Karpas-422 (cell line): Measurements from ENCODE around the gene ZNF563. TPM values are rescaled to one million over a fixed set of nuclear protein-coding genes. Genes with fewer than 3 reads are reported as not detected.
A peak's percentile ranks its signal among the peaks of the same experiment; 100 is the strongest.
"Not testable (repeated sequence)": the region's sequence is repeated elsewhere in the genome, so short reads cannot be mapped to it uniquely, and the experiment has no call there.

Source experiments
- DNase-seq: peaks from one replicate; pipeline ENCODE4 v3.0.0-alpha.2; 2015
- H2AFZ ChIP-seq: fragments of 200-600 bp; sonication (generic); 2 replicates; pipeline ENCODE4 v1.6.1; 2014; ENCODE audit warnings: antibody characterized with exemption, low read length, mixed read lengths
- H3K27ac ChIP-seq: fragments of 200-600 bp; sonication (generic); 2 replicates; pipeline ENCODE4 v1.5.1; 2014; ENCODE audit warnings: mild to moderate bottlenecking, low read length, moderate library complexity
- H3K27me3 ChIP-seq: fragments of 200-600 bp; sonication (generic); 2 replicates; pipeline ENCODE4 v1.6.1; 2014; ENCODE audit warnings: low read length, mixed read lengths
- H3K36me3 ChIP-seq: fragments of 200-600 bp; sonication (generic); 2 replicates; pipeline ENCODE4 v1.6.1; 2014; ENCODE audit warnings: low read length, mixed read lengths; ENCODE audit not compliant: insufficient read depth
- H3K4me1 ChIP-seq: fragments of 200-600 bp; sonication (generic); 2 replicates; pipeline ENCODE4 v1.6.1; 2014; ENCODE audit warnings: mild to moderate bottlenecking, low read length, mixed read lengths
- H3K4me2 ChIP-seq: fragments of 200-600 bp; sonication (generic); 2 replicates; pipeline ENCODE4 v1.6.1; 2014; ENCODE audit warnings: low read length, low read depth, mild to moderate bottlenecking; ENCODE audit not compliant: poor library complexity, severe bottlenecking
- H3K4me3 ChIP-seq: fragments of 200-600 bp; sonication (generic); 2 replicates; pipeline ENCODE4 v1.5.1; 2014; ENCODE audit warnings: mild to moderate bottlenecking, antibody characterized with exemption, low read length, mixed read lengths
- H3K79me2 ChIP-seq: fragments of 200-600 bp; sonication (generic); 2 replicates; pipeline ENCODE4 v1.6.1; 2014; ENCODE audit warnings: mild to moderate bottlenecking, low read length, mixed read lengths
- H3K9ac ChIP-seq: fragments of 200-600 bp; sonication (generic); 2 replicates; pipeline ENCODE4 v1.6.0; 2014; ENCODE audit warnings: low read length
- H3K9me2 ChIP-seq: fragments of 200-600 bp; sonication (generic), shearing (Covaris generic); replicated peaks from 2 replicates; pipeline ENCODE4 v1.6.0; 2014; ENCODE audit warnings: mild to moderate bottlenecking, low read length, moderate library complexity; ENCODE audit not compliant: insufficient read depth
- H3K9me3 ChIP-seq: fragments of 300-700, 200-600 bp; sonication (generic); 2 replicates; pipeline ENCODE4 v1.6.1; 2014; ENCODE audit warnings: low read length, mixed read lengths
- H4K20me1 ChIP-seq: fragments of 200-600 bp; sonication (generic); 2 replicates; pipeline ENCODE4 v1.6.1; 2014; ENCODE audit warnings: mild to moderate bottlenecking, antibody characterized with exemption, low read length, low read depth; ENCODE audit not compliant: insufficient read depth
- total RNA-seq: library from RNA; depleted of rRNA; stranded (reverse); fragments of >200 nt; shearing (Covaris generic); gene quantifications from 2 replicates; pipeline ENCODE4 v1.2.3, GENCODE V29; 2014; ENCODE audit warnings: low replicate concordance; rRNA removed

The ZNF563 gene
- 4.7 and 6.2 TPM in 2 replicates for total RNA-seq

- H3K27ac ChIP-seq: peak within 1 kb of the TSS; percentile 67
- peak within 1 kb of the TSS; percentile 98 for H3K4me2 ChIP-seq
- H4K20me1 ChIP-seq: no peaks in the 10 kb centered on the region
- no peaks in the 10 kb centered on the region for H3K9me2 ChIP-seq
- no peaks in the 10 kb centered on the region for H3K36me3 ChIP-seq
- H3K4me3 ChIP-seq: peak within 1 kb of the TSS; percentile 94
- H3K9ac ChIP-seq: peak within 1 kb of the TSS; percentile 94
- peaks cover 43% of the 10 kb centered on the region for H3K79me2 ChIP-seq
- no peaks in the 10 kb centered on the region for H3K9me3 ChIP-seq
- H3K4me1 ChIP-seq: peaks cover 18% of the 10 kb centered on the region
- no peaks in the 10 kb centered on the region for H3K27me3 ChIP-seq
- H2AFZ ChIP-seq: peak within 1 kb of the TSS; percentile 95
- DNase-seq: peak; percentile 99
Measured at GRCh38 chr19:12333162-12334159, at the start of gene ZNF563. ZNF563 (minus strand) TSS chr19:12333633; CDS start chr19:12333482, 151 bp downstream.

- H3K9me3 ChIP-seq: peaks cover 37% of the 10 kb centered on the region
- no peaks in the 10 kb centered on the region for H3K9me2 ChIP-seq
- H4K20me1 ChIP-seq: no peaks in the 10 kb centered on the region
- peaks cover 42% of the 10 kb centered on the region for H3K36me3 ChIP-seq
- H3K27ac ChIP-seq: no peak overlapping the region
- no peaks in the 10 kb centered on the region for H3K79me2 ChIP-seq
- no peak for DNase-seq
- H2AFZ ChIP-seq: no peak overlapping the region
- H3K9ac ChIP-seq: no peak overlapping the region
- no peak overlapping the region for H3K4me3 ChIP-seq
- H3K4me1 ChIP-seq: no peaks in the 10 kb centered on the region
- H3K4me2 ChIP-seq: no peak overlapping the region
- no peaks in the 10 kb centered on the region for H3K27me3 ChIP-seq
Measured at GRCh38 chr19:12380444-12380737, 47.0 kb upstream of the ZNF563 start.

- DNase-seq: no peak
- no peak overlapping the region for H3K9ac ChIP-seq
- no peaks in the 10 kb centered on the region for H4K20me1 ChIP-seq
- no peak overlapping the region for H2AFZ ChIP-seq
- no peak overlapping the region for H3K27ac ChIP-seq
- H3K4me3 ChIP-seq: no peak overlapping the region
- H3K9me3 ChIP-seq: peaks cover 37% of the 10 kb centered on the region
- peaks cover 40% of the 10 kb centered on the region for H3K36me3 ChIP-seq
- no peaks in the 10 kb centered on the region for H3K9me2 ChIP-seq
- H3K27me3 ChIP-seq: no peaks in the 10 kb centered on the region
- no peak overlapping the region for H3K4me2 ChIP-seq
- H3K79me2 ChIP-seq: no peaks in the 10 kb centered on the region
- no peaks in the 10 kb centered on the region for H3K4me1 ChIP-seq
Measured at GRCh38 chr19:12379732-12380443, 46.5 kb upstream of the ZNF563 start.

GRCh38 chr19:12374026-12374425 lies 40.6 kb upstream of the ZNF563 start:
- Histone ChIP-seq H3K27me3 (no peaks in the 10 kb centered on the region), H3K9me2 (no peaks in the 10 kb centered on the region), H3K4me1 (no peaks in the 10 kb centered on the region), H3K36me3 (peaks cover 10% of the 10 kb centered on the region), H3K4me2 (no peak overlapping the region), H4K20me1 (no peaks in the 10 kb centered on the region), H2AFZ (no peak overlapping the region), H3K27ac (no peak overlapping the region), H3K79me2 (no peaks in the 10 kb centered on the region), H3K9me3 (peaks cover 16% of the 10 kb centered on the region), H3K4me3 (no peak overlapping the region), H3K9ac (no peak overlapping the region)
- no peak for DNase-seq

GRCh38 chr19:12365236-12366162 lies 32.1 kb upstream of the ZNF563 start, which contains the start of gene ZNF442:
ZNF442 (minus strand) TSS chr19:12365683; CDS start chr19:12363631, 2,052 bp downstream.
- Histone ChIP-seq H3K4me3 (peak within 1 kb of the TSS; percentile 77), H3K27ac (peak within 1 kb of the TSS; percentile 25), H3K4me2 (peak within 1 kb of the TSS; percentile 77), H2AFZ (peak within 1 kb of the TSS; percentile 92; the same call in 1 of the 2 replicates), H4K20me1 (no peaks in the 10 kb centered on the region), H3K4me1 (peaks cover 14% of the 10 kb centered on the region), H3K9me2 (no peaks in the 10 kb centered on the region), H3K9ac (peak within 1 kb of the TSS; percentile 76), H3K27me3 (no peaks in the 10 kb centered on the region), H3K79me2 (0 out of 2 replicates have a peak, but pooled peaks cover 3% of the 10 kb centered on the region), H3K9me3 (peaks cover 3% of the 10 kb centered on the region; the same call in 1 of the 2 replicates), H3K36me3 (no peaks in the 10 kb centered on the region)
- peak; percentile 98 for DNase-seq

- Histone ChIP-seq H4K20me1 (no peaks in the 10 kb centered on the region), H3K4me1 (peaks cover 14% of the 10 kb centered on the region), H3K9me3 (0 out of 2 replicates have a peak, but pooled peaks cover 3% of the 10 kb centered on the region), H3K27ac (no peak overlapping the region), H2AFZ (peak overlapping the region; percentile 92; the same call in 1 of the 2 replicates), H3K4me3 (peak overlapping the region; percentile 77), H3K27me3 (no peaks in the 10 kb centered on the region), H3K4me2 (peak overlapping the region; percentile 77), H3K36me3 (no peaks in the 10 kb centered on the region), H3K9me2 (no peaks in the 10 kb centered on the region), H3K79me2 (0 out of 2 replicates have a peak, but pooled peaks cover 3% of the 10 kb centered on the region), H3K9ac (peak overlapping the region; percentile 76)
- no peak for DNase-seq
Measured at GRCh38 chr19:12364391-12365235, 31.2 kb upstream of the ZNF563 start.

GRCh38 chr19:12362236-12362635 lies 28.8 kb upstream of the ZNF563 start:
- not testable (repeated sequence) for H2AFZ ChIP-seq, H3K27me3 ChIP-seq, H3K9me3 ChIP-seq, H4K20me1 ChIP-seq, H3K79me2 ChIP-seq, DNase-seq, H3K27ac ChIP-seq, H3K36me3 ChIP-seq, H3K9me2 ChIP-seq, H3K9ac ChIP-seq, H3K4me3 ChIP-seq, H3K4me2 ChIP-seq
- peaks cover 14% of the 10 kb centered on the region for H3K4me1 ChIP-seq
